ENCODE results near the gene LRRFIP1.

GRCh38 chr2:237652181-237652580 is 24.8 kb downstream of the LRRFIP1 start:
- TF ChIP-seq CTCF (IDR thresholded peaks at IDR 0.05; ENCODE audit: low read depth, low read length, poor library complexity, severe bottlenecking), result no peak
- no peak for TF ChIP-seq EZH2phosphoT487 (IDR thresholded peaks at IDR 0.05; ENCODE audit: borderline replicate concordance, low read length)
